Hematopoietic multipotent progenitor cell treated with erythropoietin and hydrocortisone succinate and interleukin-3 and kit ligand, for 15 days (in vitro differentiated cells): ENCODE results near the gene CDC42EP3.

Source experiments
- DNase-seq: peaks from one replicate; pipeline ENCODE4 v3.0.0-alpha.2; 2015; ENCODE audit warnings: low spot score

The CDC42EP3 gene

DNA sequence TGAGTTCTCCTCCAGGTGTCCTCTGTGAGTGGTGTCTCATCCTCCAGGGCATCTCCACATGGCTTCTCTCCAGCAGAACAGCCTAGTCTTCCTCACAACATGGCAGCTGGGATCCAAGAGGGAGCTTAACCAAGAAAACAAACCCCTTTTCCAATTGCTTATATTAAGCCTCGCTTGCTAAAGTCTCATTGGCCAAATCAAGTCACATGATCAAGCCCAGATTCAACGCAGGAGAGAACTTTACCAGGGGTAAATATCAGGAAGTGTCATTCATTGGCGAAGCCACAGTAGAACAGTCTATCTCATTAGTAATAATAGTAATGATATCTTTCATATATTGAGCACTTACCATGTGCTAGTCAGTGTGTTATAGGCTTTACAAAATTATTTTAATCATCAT, 53.1 kb downstream of the CDC42EP3 start:
- no peak for DNase-seq

DNA sequence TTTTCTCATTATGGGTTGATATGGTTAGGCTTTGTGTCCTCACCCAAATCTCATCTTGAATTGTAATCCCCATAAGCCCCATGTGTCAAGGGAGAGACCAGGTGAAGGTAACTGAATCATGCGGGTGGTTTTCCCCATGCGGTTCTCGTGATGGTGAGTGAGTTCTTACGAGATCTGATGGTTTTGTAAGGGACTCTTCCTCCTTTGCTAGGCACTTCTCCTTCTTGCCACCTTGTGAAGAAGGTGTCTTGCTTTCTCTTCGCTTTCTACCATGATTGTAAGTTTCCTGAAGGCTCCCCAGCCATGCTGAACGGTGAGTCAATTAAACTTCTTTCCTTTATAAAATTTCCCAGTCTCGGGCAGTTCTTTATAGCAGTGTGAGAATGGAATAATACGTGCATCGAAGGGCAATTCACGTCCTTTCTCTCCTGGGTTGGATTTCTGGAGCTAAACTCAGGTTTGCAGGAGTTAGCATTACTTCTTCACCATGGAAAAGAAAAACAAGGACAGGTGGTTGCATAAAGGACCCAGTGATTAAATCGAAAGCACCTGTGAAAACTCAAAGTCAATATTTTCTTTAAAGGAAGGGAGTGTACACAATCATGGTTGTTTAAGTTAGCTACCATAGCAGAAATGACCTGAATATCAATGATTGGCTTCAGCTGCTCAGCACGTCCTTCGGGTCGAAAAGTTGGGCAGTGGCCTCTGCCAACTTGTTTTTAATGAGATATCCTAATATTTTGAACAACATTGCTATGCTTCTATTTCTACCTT, 54.1 kb downstream of the CDC42EP3 start:
- no peak for DNase-seq

DNA sequence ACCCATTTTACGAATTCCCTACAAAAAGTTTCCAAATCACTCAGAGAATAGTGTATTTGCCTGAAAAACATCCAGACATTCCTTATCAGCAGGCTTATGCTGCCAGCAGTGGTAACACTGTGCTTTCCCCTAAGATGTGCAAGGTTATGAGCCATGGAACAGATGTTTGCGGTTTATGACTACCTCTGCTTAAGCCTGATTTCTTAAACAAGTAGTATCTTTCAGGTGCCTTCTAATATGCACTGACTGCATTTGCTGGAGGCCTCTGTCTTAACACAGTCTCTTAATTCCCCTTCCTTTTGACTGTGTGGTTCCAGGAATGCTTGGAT, 54.8 kb downstream of the CDC42EP3 start:
- DNase-seq, result no peak

DNA sequence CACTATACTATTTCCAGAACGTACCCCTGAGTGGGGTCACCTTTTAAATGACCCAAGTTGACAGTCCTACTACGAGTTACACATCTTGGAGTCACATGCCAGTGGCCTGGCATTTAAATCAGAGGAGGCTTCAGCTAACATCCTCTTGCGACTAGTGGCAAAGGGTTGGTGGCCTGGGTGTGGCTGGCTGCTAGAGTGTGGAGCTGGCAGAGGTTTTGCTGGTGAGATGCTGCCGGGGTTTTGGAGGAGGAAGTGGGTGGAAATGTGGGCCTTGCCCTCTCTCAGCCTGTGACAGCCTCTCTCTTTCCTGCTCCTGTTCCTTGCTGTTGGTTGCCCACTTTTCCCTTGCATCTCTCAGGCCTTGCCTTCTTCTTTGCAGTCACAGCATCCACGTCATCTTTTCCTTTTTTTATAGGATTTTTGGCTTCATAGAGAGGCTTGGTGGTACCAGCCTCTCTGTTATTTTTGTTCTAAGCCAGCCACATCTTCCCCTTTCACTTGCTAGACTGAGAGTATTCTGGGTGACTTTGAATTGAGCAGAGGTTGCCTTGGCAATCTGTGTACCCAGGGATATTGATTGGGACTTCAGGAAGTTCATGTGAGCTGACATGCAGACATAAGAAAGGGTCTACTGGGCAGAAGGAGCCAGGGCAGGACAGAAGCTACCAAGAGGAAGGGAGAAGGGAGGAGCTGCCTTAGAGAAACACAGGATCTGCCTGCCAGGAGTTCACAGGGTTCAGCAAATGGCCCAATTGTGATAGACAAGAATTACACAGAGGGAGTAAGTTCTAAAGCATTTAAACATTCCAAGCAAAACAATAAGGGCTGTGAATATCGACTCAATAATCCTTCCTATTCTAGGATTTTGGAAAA, 55.4 kb downstream of the CDC42EP3 start:
- DNase-seq, result no peak

DNA sequence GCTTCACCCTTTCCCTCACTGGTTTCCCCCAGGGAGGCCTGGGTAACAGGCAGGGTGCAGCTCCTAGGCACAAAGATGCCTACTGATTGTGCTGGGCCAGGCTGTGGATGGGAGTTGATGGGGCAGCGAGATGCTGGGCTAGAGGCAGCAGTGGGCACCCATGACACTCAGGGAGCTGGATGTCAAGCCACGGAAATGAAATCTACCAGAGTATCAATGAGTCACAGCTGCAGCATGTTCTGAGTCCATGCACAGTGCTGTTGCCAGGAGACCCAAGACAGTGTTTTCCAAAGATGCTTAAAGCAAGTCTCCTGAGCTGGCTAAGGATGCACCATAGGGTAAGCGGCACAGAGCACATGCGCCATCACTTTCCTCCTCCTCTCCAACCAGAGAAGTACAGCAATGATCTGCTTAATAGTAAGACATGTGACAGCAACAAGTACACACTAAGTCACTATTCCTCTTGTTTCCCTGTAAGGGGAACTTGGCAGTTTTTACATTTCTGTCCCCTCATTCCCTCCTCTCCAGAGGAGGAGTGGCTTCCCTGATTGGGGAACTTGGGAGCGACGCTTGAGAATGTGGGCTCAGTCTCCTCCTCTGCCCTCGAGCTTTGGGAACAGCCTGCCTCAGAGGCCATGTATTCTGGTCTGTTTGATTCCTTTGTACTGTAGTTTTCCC, 57.2 kb downstream of the CDC42EP3 start:
- no peak for DNase-seq

DNA sequence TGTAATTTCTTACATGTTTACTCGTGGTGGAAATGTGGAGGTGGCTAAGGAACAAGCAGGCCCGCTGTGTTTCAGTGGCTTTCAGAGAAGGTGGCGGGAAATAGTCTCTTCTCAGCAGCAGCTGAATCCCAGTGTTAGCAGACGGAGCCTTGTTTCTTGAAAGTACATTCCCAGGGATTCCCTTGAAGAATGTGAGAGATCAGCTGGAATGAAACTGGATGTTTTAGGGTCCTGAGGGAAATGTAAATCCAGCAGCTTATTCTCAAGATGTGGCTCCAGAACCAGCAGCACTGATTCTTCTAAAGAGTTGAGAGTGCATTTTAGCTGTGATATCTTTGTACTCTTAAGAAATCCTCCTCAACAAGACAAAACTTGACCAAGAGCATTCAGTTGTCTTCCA, 59.1 kb downstream of the CDC42EP3 start:
- DNase-seq, result no peak

DNA sequence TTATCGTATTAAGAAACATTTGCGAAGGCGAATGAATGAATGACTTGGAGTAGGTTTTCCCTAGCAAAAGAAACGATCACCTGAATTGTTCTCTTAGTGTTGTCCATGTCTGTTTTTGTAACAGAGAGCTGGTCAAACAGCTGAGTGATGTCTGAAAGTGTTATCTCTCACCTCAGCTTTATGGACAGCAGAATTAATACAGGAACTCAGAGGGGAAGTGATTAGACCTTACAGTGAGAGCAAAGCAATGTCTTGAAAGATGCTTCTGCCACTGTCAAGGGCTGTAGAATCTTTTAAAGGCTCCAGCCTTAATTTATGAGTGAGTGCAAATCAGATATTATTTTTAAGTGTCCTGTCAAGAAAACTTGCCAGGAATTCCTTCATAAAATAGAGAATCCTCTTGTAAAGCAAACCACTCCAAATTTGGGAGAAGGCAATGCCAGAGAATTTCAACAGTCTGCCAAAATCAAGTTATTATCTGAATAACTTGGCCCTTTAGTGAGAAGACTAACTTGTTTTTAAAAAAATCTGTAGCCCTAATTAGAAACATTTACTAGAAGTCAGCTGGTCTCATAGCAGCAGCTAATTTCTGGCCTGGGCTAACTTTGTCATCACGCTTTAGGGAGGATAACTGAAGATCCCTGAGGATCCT, 60.7 kb downstream of the CDC42EP3 start:
- no peak for DNase-seq

DNA sequence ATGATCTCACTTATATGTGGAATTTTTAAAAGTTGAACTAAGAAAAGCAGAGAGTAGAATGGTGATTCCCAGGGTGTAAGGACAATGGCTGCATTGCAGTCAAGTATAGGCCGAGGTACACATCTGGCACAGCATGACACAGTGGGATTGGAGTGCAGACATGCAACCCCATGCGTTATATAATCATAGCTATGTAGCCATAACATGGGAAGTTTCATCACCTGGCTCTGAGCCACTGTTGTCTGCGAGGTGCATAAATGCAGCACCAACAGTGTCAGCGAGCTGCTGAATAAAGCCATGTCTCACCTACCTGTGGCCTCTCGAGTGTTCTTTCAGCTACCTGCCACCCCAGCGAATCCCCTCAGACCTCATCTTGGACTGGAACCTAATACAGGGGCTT, 61.7 kb downstream of the CDC42EP3 start:
- DNase-seq, result no peak

DNA sequence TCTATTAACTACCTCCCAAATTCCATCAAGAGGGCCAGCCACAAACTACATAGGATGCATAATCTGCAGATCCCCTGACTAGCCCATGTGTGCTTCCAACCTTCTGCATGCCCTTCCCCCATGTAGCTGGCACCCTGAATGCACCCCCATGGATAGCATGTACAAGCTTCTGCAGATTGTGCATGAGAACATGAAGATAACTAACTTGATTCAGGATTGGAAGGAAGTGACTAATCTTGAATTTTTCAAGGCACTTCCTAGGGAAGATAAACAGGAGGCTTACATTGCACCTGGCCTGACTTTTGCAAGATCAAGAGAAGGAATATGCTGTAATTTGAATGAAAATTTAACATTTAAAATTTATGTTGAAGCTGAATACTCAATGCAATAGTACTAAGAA, 66.7 kb downstream of the CDC42EP3 start:
- DNase-seq, result no peak

DNA sequence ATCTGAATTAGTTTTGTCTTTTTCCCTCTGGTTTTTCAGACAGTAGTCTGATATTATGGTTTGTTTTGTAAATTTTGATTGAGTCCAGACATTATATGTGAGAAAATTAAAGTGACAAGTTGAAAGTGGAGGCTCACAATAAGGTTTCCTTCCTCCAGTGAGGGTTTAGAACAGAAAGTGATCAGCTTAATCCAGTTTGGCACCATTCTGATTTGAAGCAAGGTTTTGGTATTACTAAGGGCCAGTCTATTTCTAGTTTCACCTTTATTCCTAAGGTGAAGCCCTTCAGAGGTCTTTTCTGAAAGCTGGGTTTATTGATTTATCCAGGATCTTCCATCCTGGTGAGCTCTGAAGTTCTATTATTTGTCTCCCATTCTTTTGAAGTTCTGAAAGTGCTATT, 68.7 kb downstream of the CDC42EP3 start:
- no peak for DNase-seq

DNA sequence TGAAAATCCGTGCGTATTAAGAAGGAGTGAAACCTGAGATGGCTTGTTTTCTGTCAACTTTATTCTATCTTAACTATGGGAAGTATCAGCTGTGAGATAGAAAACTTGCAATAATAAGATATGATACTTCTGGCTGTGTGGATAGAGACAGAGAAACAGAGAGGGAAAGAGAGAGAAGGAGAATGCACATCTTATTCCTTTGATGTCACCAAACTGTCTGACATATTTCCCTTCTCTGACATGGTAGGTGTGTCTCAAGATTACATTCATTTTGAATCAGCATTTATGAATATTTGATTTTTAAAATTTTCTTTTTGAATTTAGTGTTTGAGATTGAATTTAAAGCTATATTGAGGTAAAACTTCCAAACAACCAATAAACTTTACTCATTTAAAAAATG, 69.4 kb downstream of the CDC42EP3 start:
- no peak for DNase-seq

DNA sequence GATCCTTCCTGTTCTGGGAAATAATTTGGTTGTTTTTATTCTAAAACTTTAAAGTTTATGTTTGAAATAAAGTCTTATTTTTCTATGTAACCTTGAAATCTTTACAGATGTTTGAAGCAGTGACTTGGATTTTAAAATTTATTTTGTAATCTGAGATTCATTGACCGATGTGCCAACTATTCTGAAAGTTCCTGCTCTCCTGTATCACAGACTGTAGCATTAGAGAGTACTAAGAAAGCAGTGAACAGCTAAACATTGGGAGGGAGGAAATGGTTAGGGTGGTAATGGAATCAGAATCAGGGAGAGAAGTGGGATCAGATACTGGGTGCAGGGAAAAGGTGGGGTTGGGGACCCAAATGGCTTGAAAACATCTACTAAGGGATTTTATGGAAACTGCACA, 69.9 kb downstream of the CDC42EP3 start:
- DNase-seq, result no peak

DNA sequence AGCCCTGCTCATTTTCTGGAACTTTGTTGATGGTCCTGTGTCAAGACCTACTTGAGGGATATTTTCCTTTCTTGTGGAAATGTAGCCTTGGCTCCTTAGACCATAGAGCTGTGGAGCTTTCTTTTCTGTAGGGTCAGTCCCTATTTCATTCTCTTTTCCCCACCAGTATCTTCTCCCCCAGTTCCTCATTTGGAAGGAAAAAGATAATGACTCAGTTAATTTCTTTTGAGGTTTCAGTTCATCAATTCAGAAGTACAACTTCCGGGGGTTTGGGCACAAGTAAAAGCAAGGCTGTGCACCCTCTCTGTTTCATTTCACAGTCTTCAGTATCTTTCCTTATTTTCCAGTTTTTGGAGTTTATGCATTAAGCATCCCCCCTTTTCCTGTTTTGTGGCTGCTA, 70.7 kb downstream of the CDC42EP3 start:
- no peak for DNase-seq

DNA sequence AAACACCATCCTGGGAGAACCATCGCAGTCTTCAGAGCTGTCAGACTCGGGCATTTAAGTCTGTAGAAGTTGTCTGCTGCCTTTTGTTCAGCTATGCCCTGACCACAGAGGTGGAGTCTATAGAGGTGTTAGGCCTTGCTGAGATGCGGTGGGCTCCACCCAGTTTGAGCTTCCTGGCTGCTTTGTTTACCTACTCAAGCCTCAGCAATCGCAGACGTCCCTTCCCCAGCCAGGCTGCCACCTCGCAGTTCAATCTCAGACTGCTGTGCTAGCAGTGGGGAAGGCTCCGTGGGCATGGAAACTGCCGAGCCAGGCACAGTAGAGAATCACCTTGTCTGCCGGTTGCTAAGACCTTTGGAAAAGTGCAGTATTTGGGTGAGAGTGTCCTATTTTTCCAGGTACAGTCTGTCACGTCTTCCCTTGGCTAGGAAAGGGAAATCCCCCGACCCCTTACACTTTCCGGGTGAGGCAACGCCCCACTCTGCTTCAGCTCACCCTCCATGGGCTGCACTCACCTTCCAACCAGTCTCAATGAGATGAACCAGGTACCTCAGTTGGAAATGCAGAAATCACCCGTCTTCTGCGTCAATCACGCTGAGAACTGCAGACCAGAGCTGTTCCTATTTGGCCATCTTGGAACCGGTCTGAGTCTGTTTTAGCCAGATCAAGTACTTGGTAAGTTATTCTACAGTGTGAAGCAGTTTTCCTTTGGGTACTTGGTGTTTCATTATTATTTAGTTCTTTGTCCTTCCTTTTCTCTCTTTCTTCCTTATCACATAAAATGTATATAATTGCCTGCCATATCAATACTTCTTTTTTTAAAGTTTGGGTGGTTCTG, 71.5 kb downstream of the CDC42EP3 start:
- no peak for DNase-seq

DNA sequence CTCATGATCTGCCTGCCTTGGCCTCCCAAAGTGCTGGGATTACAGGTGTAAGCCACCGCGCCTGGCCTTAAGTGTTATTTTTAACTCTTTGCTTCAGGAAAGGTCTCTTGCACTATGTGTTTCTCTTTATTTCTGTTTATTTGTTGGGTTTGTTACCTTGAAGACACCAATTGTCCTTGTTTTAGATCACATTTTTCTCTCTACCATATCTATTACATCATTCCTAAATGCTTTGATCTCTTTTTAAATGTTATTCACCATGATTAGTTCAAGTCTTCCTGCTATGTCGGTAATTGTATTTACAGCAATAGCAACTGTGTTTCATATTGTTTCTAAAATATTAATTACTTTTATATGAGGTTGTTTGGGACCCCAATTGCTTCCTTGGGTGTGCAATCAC, 77.7 kb downstream of the CDC42EP3 start:
- no peak for DNase-seq

DNA sequence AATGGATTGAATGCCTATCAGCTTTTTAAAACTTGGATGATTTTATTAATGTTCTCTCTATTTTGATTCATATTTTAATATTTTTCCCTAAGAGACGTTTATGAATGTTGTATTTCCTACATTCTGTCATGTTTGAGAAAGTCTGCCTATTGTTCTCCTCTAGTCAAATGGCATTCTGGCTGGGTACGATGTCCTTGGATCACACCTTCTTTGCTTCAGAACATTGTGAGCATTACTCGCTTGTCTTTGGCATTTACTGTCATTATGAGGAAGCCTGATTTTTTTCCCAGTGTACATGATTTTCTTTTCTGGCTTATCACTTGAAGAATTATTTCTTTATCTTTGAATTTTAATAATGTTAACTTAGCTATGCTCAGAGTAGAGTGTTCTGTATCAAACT, 78.4 kb downstream of the CDC42EP3 start:
- no peak for DNase-seq
